Right ventricle myocardium inferior (tissue), 1 donor: Measurements from ENCODE around the gene ALDH1A3. TPM values are rescaled to one million over a fixed set of nuclear protein-coding genes. Genes with fewer than 3 reads are reported as not detected.
"Not testable (repeated sequence)": the region's sequence is repeated elsewhere in the genome, so short reads cannot be mapped to it uniquely, and the experiment has no call there.

Experiments used
- ATAC-seq: fragments of 200-7000 bp; cut with Tn5 transposase; one replicate; pipeline ENCODE4 v1.9.1; 2020; ENCODE audit warnings: mild to moderate bottlenecking, moderate library complexity
- DNase-seq: peaks from one replicate; pipeline ENCODE4 v3.0.0; 2021; ENCODE audit errors: missing footprints
- intact Hi-C: fragments of 100-400 bp; cut with DNase I; formaldehyde crosslinking; loops from one replicate; pipeline ENCODE4 v1.11.0; 2022
- long read RNA-seq: library from polyadenylated mRNA; unstranded; transcript quantifications from one replicate; pipeline ENCODE4 v2.0.0, GENCODE V29; 2021
- total RNA-seq: library from RNA; stranded (reverse); fragmentation: NEBNext Ultra II Directional; extraction: Animal tissue kit (Norgen Biotek cat#: 25700); gene quantifications from one replicate; pipeline ENCODE4 v1.2.1, GENCODE V29; 2021
- donor health status: DM: no; HTN: yes; CAD: no; lungs with severe emphysema.

Gene ALDH1A3
- 3.7 TPM for total RNA-seq
- long read RNA-seq, transcript ALDH1A3-201 (13 exons, 3,924 nt), result major isoform, 7 of 11 reads
- long read RNA-seq, partial matches to known transcripts, result 2 of 11 reads
- long read RNA-seq, other reads (novel, unspliced or antisense), result 0 of 11 reads

DNA sequence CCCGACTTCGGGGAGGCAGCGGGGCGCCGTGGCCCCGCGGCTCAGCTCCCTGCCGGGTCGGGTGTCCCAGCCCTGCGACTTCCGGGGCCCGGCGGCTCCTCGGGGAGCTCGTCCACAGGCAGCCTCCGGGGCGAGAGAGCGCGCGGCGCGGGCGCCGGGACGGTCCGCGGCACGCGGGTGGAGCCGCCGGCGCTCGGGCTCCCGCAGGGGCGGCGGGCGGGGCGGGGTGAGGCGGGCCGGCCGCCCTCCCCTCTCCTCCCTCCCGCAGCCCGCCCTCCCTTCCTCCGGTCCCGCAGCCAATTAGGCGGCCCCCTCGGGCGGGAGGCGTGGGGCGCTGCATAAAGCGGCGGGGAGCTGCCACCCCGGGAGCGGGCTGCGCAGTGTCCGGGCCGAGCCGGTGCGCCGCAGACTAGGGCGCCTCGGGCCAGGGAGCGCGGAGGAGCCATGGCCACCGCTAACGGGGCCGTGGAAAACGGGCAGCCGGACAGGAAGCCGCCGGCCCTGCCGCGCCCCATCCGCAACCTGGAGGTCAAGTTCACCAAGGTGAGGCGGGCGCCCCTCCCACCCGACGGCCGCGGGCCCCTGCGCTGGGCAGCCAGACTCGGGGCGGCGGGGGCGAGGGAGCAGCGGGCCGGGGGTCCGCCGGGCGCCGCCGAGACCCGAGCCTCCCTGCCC is at the start of gene ALDH1A3:
ALDH1A3 (plus strand) TSS at position 368 of the 675 bp plus-strand sequence; CDS start at position 445, 77 bp downstream.
- peak; percentile 77 for DNase-seq
- intact Hi-C loops, result no loop called here

GRCh38 chr15:100831467-100831866 is 48.2 kb upstream of the ALDH1A3 start:
- ATAC-seq (no peak), DNase-seq (no peak)
- intact Hi-C loops, result no loop called here

More for the DNA sequence above, at the start of gene ALDH1A3:
- peak; percentile 73 for ATAC-seq

DNA sequence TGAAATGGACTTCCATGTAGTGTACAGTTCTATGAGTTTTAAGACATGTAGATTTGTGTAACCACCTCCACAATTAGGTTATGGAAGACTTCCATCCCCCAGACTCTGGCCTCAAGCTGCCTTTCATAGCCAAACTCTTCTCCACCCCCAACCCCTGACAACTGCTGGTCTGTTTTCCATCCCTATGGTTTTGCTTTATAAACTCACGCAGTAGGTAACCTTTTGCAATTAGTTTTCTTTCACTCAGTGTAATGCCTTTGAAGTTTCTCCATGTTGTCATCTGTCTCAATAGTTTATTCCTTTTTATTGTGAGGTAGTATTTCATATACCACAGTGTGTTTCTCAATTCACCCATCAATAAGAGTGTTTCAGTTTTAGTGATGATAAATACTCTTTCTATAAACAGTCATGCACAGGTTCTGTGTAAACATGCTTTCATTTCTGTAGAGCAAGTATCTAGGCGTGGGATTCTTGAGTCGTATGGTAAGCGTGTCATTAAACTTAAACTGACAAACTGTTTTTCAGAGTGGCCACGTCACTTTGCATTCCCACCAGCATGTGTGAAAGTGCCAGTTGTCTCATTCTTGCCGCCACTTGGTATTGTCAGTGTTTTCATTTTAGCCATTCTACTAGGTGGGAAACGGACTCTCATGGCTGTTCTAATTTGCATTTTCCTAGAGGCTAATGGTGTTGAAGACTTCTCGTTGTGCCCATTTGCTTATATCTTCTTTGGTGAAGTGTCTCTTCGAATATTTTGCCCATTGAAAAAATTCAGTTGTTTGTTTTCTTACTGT is 47.3 kb upstream of the ALDH1A3 start:
- no peak for ATAC-seq
- DNase-seq, result no peak
- intact Hi-C loops, result no loop called here

- intact Hi-C loops, result no loop called here
- ATAC-seq, result no peak
- no peak for DNase-seq
These were observed 45.9 kb upstream of the ALDH1A3 start for GRCh38 chr15:100833417-100834389.

DNA sequence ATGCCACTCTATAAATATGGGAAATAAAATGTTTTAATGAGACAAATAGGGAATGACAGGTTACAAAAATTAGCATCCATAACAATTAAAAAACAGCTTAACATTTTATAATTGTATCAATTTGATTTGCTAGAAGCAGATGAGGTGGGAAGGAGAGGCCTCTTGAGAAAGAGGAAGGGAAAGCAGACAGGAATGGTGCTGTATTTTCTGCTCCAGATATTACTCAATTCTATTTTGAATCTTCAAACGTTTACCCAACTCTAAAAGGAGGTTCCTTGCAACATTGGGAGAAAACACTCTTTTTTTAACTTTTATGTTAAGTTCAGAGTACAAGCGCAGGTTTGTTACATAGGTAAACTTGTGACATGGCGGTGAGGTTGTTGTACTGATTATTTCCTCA is 44.9 kb upstream of the ALDH1A3 start:
- DNase-seq (no peak), ATAC-seq (no peak)
- intact Hi-C loops, result no loop called here

GRCh38 chr15:100835636-100836035 is 44.0 kb upstream of the ALDH1A3 start:
- DNase-seq (no peak), ATAC-seq (no peak)
- intact Hi-C loops, result no loop called here

GRCh38 chr15:100836501-100836900 is 43.1 kb upstream of the ALDH1A3 start:
- ATAC-seq (no peak), DNase-seq (no peak)
- intact Hi-C loops, result no loop called here

DNA sequence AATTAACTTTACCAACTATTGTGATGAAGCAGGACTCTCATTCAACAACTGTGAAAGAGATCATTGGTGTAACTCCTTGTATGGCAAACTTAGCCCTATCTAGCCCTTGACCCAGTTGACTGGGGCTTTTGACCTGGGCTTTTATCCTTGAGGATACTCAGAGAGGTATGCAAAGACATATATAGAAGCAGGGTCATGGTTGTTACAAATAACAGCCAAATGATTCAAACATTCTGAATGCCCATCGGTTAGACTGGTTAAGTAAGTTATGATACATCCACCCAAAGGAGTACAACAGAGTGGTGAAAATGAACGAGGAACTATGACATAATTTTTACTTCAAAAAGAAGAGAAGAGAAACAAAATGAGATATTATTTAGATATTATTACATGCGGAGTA is 38.2 kb upstream of the ALDH1A3 start:
- no peak for DNase-seq
- intact Hi-C loops, result no loop called here
- no peak for ATAC-seq

GRCh38 chr15:100842756-100843730 is 36.6 kb upstream of the ALDH1A3 start:
- intact Hi-C loops, result no loop called here

GRCh38 chr15:100844167-100844566 is 35.5 kb upstream of the ALDH1A3 start:
- no peak for DNase-seq
- no peak for ATAC-seq
- intact Hi-C loops, result no loop called here

More at GRCh38 chr15:100842756-100843730, 36.6 kb upstream of the ALDH1A3 start:
- DNase-seq, result no peak
- ATAC-seq, result no peak

DNA sequence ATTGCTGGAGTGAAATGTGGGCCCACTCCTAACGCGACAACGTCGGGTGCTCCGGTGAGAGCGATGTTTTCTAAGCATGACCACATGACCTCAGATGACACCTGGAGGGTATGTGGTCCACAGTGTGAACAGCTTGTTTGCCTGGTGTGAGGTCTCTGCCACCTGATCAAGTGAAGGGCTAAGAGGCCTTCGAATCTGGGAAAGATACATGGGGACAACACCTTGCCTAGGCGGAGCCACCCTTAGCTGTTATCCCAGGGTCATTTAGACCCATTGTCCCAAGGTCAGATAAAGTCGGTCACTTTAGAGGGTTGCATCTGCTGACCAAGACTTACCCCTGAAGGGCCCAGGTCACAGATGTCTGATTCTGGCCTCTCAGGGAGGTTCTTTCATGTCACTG is 34.9 kb upstream of the ALDH1A3 start:
- DNase-seq (no peak), ATAC-seq (no peak)
- intact Hi-C loops, result no loop called here

DNA sequence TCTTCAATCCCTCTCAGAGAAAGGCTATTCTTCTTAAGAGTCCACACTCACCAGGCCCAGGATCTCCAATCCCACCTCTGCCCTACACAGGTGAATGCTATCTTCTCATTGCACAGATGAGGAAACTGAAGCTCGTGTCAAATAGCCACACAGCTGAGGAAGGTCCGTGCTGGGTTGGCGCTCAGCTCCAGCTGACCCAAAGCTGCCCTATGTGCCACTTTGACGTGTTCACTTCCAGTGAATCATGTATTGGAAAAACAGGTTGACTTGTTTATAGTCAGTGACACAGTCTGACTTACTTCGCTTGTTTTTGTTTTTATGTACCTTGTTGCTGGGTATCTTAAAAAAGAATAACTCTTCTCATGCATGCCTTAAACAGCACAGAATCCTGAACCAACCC is 32.4 kb upstream of the ALDH1A3 start:
- DNase-seq, result no peak
- no peak for ATAC-seq
- intact Hi-C loops, result no loop called here

DNA sequence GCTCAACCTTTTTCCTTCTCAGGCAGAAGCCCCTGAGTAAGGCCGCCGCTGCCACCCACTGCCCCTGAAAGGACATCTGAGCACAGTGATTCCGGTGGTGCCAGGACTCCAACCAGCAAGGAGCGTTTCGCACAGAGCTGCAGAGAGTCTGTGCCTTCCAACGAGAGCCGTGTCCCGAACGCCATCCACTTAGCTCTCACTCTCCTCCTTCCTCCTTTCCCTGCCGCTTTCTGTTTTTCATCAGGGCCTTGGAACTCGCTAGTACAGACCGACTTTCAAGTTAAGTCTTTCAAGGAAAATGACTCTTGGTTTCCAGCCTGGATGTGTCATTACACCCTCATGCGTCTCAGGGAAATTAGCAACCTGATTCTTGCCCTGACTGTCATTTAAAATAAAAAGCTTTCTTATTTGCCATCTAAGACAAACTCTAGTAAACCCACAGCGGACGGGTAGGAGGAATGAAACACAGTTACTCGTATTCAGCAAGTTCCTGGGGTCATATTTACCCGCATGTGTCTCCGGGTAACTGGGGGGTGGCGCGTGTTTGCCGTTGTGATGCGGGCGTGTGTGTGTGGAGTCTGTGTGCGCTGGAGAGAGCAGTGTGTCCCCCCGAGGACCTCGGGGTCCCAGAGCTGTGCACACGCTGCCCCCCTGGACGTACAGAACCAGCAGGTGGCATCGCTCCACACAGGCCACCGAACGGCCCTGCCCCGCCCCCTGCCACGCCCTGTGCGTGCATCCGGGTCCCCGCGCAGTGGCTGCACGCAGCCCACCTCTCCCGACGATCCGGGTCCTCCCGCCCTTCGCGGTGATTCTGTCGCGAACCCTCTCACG is 30.4 kb upstream of the ALDH1A3 start:
- intact Hi-C loops, result no loop called here
- no peak for DNase-seq
- peak; percentile 80 for ATAC-seq

- intact Hi-C loops, result no loop called here
- DNase-seq (no peak), ATAC-seq (no peak)
These were observed 29.8 kb upstream of the ALDH1A3 start for GRCh38 chr15:100849855-100850218.

- DNase-seq, ATAC-seq, intact Hi-C loops: not testable (repeated sequence)
These were observed 28.1 kb upstream of the ALDH1A3 start for GRCh38 chr15:100851428-100852015.

DNA sequence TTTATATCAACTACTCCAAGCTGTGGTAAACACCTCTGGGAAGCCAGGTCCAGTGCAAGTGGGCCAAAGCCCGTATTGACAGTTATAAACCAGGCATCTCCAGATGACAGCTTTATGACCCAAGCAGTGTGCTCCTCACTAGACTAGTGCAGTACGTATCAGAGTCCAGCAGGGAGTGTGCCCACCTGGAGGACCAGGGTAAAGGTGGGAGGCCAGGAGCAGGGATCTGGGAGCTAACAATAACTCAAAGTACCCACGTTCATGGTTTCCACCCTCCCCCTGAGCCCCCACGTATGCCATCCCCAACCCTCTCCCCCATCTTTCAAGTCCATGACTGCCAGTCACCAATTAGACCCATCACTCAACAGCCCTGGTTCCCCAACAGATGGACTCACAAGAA is 27.0 kb upstream of the ALDH1A3 start:
- no peak for ATAC-seq
- no peak for DNase-seq
- intact Hi-C loops, result no loop called here
